CD14-positive monocyte (primary cell): ENCODE results near the gene RGS5. TPM values are rescaled to one million over a fixed set of nuclear protein-coding genes. Genes with fewer than 3 reads are reported as not detected.

Source experiments
- DNase-seq, 3 donors: peaks; one replicate each; pipeline ENCODE4 v3.0.0-alpha.2; 2011 to 2022
- H2AFZ ChIP-seq: 2 replicates; pipeline ENCODE4 v1.6.0; 2012; ENCODE audit warnings: mild to moderate bottlenecking, low read depth, low read length, inconsistent platforms; ENCODE audit not compliant: insufficient read depth, poor library complexity, severe bottlenecking
- H3K27ac ChIP-seq, 2 donors: 1 replicate in 1 of 2; 2 replicates in 1 of 2; pipeline ENCODE4 v1.5.1; 2012 to 2013; ENCODE audit warnings: low read length in 2 of 2, control low read depth in 1 of 2, inconsistent platforms in 1 of 2, low read depth in 1 of 2, mild to moderate bottlenecking in 1 of 2
- H3K27me3 ChIP-seq, 2 donors: one replicate each; pipeline versions ENCODE4 v1.6.0 to v1.6.1; 2011 to 2013; ENCODE audit warnings: low read length in 2 of 2; ENCODE audit not compliant: control insufficient read depth in 2 of 2, insufficient read depth in 2 of 2
- H3K36me3 ChIP-seq, 2 donors: replicated peaks in 1 of 2; 1 replicate in 1 of 2; 2 replicates in 1 of 2; pipeline versions ENCODE4 v1.5.1 to v1.6.1; 2012 to 2013; ENCODE audit warnings: low read length in 2 of 2, control low read depth in 1 of 2, inconsistent platforms in 1 of 2, mild to moderate bottlenecking in 1 of 2; ENCODE audit not compliant: insufficient read depth in 2 of 2, control insufficient read depth in 1 of 2
- H3K4me1 ChIP-seq, 2 donors: 1 replicate in 1 of 2; 2 replicates in 1 of 2; pipeline versions ENCODE4 v1.5.1 to v1.6.1; 2012 to 2013; ENCODE audit warnings: low read length in 2 of 2, control low read depth in 1 of 2, inconsistent platforms in 1 of 2, mild to moderate bottlenecking in 1 of 2, moderate library complexity in 1 of 2; ENCODE audit not compliant: insufficient read depth in 2 of 2, control insufficient read depth in 1 of 2
- H3K4me2 ChIP-seq: replicated peaks from 2 replicates; pipeline ENCODE3; 2012; ENCODE audit warnings: low read length, moderate library complexity, mild to moderate bottlenecking; ENCODE audit not compliant: poor library complexity, severe bottlenecking; ENCODE audit errors: extremely low read depth
- H3K4me3 ChIP-seq, 3 experiments: fragments of 200-600 bp in 1 of 3; sonication (generic) in 1 of 3; replicated peaks in 1 of 3; 1 replicate in 2 of 3; 2 replicates in 1 of 3; pipeline ENCODE4 v1.5.1; 2011 to 2013; ENCODE audit warnings: low read length in 3 of 3, mild to moderate bottlenecking in 3 of 3, control low read depth in 2 of 3, low read depth in 2 of 3, inconsistent platforms in 1 of 3, moderate library complexity in 1 of 3
- H3K79me2 ChIP-seq: 2 replicates; pipeline ENCODE4 v1.6.0; 2012; ENCODE audit warnings: mild to moderate bottlenecking, control low read depth, inconsistent platforms, low read length, moderate library complexity; ENCODE audit not compliant: insufficient read depth
- H3K9ac ChIP-seq: 2 replicates; pipeline ENCODE4 v1.6.0; 2017; ENCODE audit warnings: low read length, mild to moderate bottlenecking; ENCODE audit not compliant: insufficient read depth, poor library complexity, severe bottlenecking
- H3K9me3 ChIP-seq, 2 donors: replicated peaks in 1 of 2; 1 replicate in 1 of 2; 2 replicates in 1 of 2; pipeline versions ENCODE4 v1.5.1 to v1.6.1; 2012 to 2013; ENCODE audit warnings: low read length in 2 of 2, control low read depth in 1 of 2; ENCODE audit not compliant: control insufficient read depth in 1 of 2, insufficient read depth in 1 of 2
- H4K20me1 ChIP-seq: 2 replicates; pipeline ENCODE4 v1.6.0; 2012; ENCODE audit warnings: mild to moderate bottlenecking, low read length, control low read depth, moderate library complexity; ENCODE audit not compliant: insufficient read depth
- H3K27ac Mint-ChIP-seq, 7 donors: one replicate each; pipeline ENCODE4 v1.8.0; 2020; ENCODE audit warnings: mild to moderate bottlenecking in 7 of 7, mixed read lengths in 7 of 7, moderate library complexity in 6 of 7, inconsistent platforms in 2 of 7
- H3K27me3 Mint-ChIP-seq, 3 donors: one replicate each; pipeline ENCODE4 v1.8.0; 2021 to 2022; ENCODE audit warnings: low read depth in 3 of 3, mild to moderate bottlenecking in 3 of 3, mixed read lengths in 3 of 3, moderate library complexity in 3 of 3, inconsistent platforms in 1 of 3
- H3K36me3 Mint-ChIP-seq, 2 donors: one replicate each; pipeline ENCODE4 v1.8.0; 2020; ENCODE audit warnings: mixed read lengths in 2 of 2, inconsistent platforms in 1 of 2, mild to moderate bottlenecking in 1 of 2
- H3K4me1 Mint-ChIP-seq: one replicate; pipeline ENCODE4 v1.8.0; 2020; ENCODE audit warnings: mild to moderate bottlenecking, mixed read lengths
- H3K4me3 Mint-ChIP-seq, 2 donors: one replicate each; pipeline ENCODE4 v1.8.0; 2020; ENCODE audit warnings: mild to moderate bottlenecking in 2 of 2, mixed read lengths in 2 of 2, moderate library complexity in 1 of 2
- H3K9me3 Mint-ChIP-seq, 7 donors: one replicate each; pipeline ENCODE4 v1.8.0; 2020 to 2022; ENCODE audit warnings: mixed read lengths in 7 of 7, mild to moderate bottlenecking in 6 of 7, moderate library complexity in 6 of 7, inconsistent platforms in 2 of 7
- WGBS: methylation state at CpG from one replicate; pipeline ENCODE4 v1.1.5; 2013; ENCODE audit warnings: missing lambda C conversion rate; ENCODE audit not compliant: insufficient coverage; 5-methylcytosine and 5-hydroxymethylcytosine counted together
- intact Hi-C, 2 donors: fragments of 100-400 bp; cut with micrococcal nuclease; formaldehyde crosslinking; loops; one replicate each; pipeline versions ENCODE4 v1.15.0 to v1.15.1; 2023
- polyA plus RNA-seq, 3 donors: library from polyadenylated mRNA; depleted of rRNA in 1 of 3; unstranded in 2 of 3; stranded (reverse) in 1 of 3; fragments of 300-500 nt in 2 of 3; fragments of >200 nt in 1 of 3; fragmentation: Illumina TruSeq in 2 of 3; gene quantifications; 1 replicate in 2 of 3; 2 replicates in 1 of 3; pipeline ENCODE4 v1.2.3, GENCODE V29; 2012 to 2021
- TF ChIP-seq, protein P1 (sequence below): fragments of 200-600 bp; IDR thresholded peaks from one replicate; pipeline ENCODE4 v1.8.0; 2022; ENCODE audit warnings: antibody characterized with exemption, mild to moderate bottlenecking

Gene RGS5
- polyA plus RNA-seq, 3 donors: 0.93 TPM; not detected in 2

DNA sequence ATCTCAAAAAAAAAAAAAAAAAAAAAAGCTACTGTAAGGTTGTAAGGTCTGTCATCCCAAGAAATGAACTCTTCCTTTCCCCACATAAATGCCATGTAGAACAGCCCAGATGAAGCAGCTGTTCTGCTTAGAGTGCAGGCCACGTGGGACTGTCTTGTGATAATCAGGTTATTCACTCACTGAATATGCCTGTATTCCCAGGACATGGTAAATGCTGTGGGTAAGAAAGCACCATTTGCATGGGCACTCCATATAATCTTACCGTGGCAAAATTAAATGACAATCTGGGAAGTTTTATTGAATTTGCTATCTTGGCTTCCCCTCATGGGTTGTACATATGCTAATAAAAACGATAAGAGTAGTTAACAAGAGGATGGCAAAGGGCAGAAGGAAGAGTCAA, 13.8 kb downstream of the RGS5 start:
- no peaks in the 10 kb centered on the region for H3K27me3 ChIP-seq
- H4K20me1 ChIP-seq: no peaks in the 10 kb centered on the region
- no peak overlapping the region for H3K4me3 Mint-ChIP-seq
- H3K4me1 Mint-ChIP-seq: no peaks in the 10 kb centered on the region
- H3K4me3 ChIP-seq: no peak overlapping the region
- H3K27ac Mint-ChIP-seq: no peak overlapping the region
- no peaks in the 10 kb centered on the region for H3K4me1 ChIP-seq
- H2AFZ ChIP-seq: no peak overlapping the region
- no peaks in the 10 kb centered on the region for H3K36me3 Mint-ChIP-seq
- peaks cover 3 to 5% (median 5%) of the 10 kb centered on the region in 3 donors for H3K27me3 Mint-ChIP-seq
- H3K36me3 ChIP-seq: no peaks in the 10 kb centered on the region
- H3K79me2 ChIP-seq: no peaks in the 10 kb centered on the region
- intact Hi-C loops: no loop called here
- H3K9me3 ChIP-seq: no peaks in the 10 kb centered on the region
- no peak overlapping the region for H3K9ac ChIP-seq
- peaks cover 0 to 2% (median 0%) of the 10 kb centered on the region in 7 donors for H3K9me3 Mint-ChIP-seq
- H3K27ac ChIP-seq: no peak overlapping the region
- no peak for DNase-seq
- H3K4me2 ChIP-seq: no peak overlapping the region
- TF ChIP-seq, protein P1, sequence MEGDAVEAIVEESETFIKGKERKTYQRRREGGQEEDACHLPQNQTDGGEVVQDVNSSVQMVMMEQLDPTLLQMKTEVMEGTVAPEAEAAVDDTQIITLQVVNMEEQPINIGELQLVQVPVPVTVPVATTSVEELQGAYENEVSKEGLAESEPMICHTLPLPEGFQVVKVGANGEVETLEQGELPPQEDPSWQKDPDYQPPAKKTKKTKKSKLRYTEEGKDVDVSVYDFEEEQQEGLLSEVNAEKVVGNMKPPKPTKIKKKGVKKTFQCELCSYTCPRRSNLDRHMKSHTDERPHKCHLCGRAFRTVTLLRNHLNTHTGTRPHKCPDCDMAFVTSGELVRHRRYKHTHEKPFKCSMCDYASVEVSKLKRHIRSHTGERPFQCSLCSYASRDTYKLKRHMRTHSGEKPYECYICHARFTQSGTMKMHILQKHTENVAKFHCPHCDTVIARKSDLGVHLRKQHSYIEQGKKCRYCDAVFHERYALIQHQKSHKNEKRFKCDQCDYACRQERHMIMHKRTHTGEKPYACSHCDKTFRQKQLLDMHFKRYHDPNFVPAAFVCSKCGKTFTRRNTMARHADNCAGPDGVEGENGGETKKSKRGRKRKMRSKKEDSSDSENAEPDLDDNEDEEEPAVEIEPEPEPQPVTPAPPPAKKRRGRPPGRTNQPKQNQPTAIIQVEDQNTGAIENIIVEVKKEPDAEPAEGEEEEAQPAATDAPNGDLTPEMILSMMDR: no peak
- 83% methylated on average over 1 of the region's 3 CpGs for WGBS

DNA sequence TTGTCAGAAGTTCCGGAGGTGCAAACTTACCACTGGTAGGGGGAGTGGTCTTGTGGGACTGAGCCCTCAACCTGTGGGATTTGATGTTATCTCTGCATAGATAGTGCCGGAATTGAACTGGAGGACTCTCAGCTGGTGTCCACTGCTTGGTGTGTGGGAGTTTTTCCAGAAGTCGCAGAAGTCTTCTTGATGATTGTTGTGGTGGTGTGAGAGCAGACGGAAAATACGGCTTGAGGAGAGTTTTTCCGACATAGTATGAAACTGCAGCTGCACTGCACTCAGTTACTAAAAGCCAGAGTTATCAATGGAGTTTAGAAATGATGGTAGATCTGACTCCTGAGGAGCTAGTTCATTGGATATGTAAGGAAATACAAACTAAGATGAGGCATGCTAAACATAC, 14.9 kb downstream of the RGS5 start:
- no peaks in the 10 kb centered on the region for H3K9me3 ChIP-seq
- H4K20me1 ChIP-seq: no peaks in the 10 kb centered on the region
- peaks cover 3 to 5% (median 5%) of the 10 kb centered on the region in 3 donors for H3K27me3 Mint-ChIP-seq
- no peaks in the 10 kb centered on the region for H3K36me3 ChIP-seq
- H3K27ac ChIP-seq: no peak overlapping the region
- H3K36me3 Mint-ChIP-seq: no peaks in the 10 kb centered on the region
- no peak overlapping the region for H3K4me3 ChIP-seq
- H3K4me1 Mint-ChIP-seq: no peaks in the 10 kb centered on the region
- no peak for DNase-seq
- peaks cover 0 to 2% (median 0%) of the 10 kb centered on the region in 7 donors for H3K9me3 Mint-ChIP-seq
- H3K27ac Mint-ChIP-seq: no peak overlapping the region
- WGBS: 95% methylated on average over 5 of the region's 6 CpGs
- no peak overlapping the region for H3K4me3 Mint-ChIP-seq
- no peaks in the 10 kb centered on the region for H3K79me2 ChIP-seq
- no peak overlapping the region for H3K9ac ChIP-seq
- H3K27me3 ChIP-seq: no peaks in the 10 kb centered on the region
- no peaks in the 10 kb centered on the region for H3K4me1 ChIP-seq
- intact Hi-C loops: no loop called here
- no peak overlapping the region for H2AFZ ChIP-seq
- TF ChIP-seq, protein P1: no peak
- H3K4me2 ChIP-seq: no peak overlapping the region
